HG03571 (cell line): ENCODE results near the gene POFUT2.

ENCODE experiments used
- ATAC-seq: cut with Tn5 transposase; IDR thresholded peaks from one replicate; pipeline ENCODE4 v1.9.1; 2021; ENCODE audit not compliant: unreplicated experiment

The POFUT2 gene

GRCh38 chr21:45299026-45299863, 11.6 kb upstream of the POFUT2 start:
- ATAC-seq = no peak

- no peak for ATAC-seq
Observed at GRCh38 chr21:45297869-45298268, 10.2 kb upstream of the POFUT2 start.

- ATAC-seq = no peak
Observed at GRCh38 chr21:45297329-45297728, 9.6 kb upstream of the POFUT2 start.

GRCh38 chr21:45296638-45297037, 8.9 kb upstream of the POFUT2 start:
- no peak for ATAC-seq

GRCh38 chr21:45295576-45296365, 8.1 kb upstream of the POFUT2 start:
- no peak for ATAC-seq

GRCh38 chr21:45294509-45295291, 7.0 kb upstream of the POFUT2 start:
- no peak for ATAC-seq

GRCh38 chr21:45293726-45294401, 6.2 kb upstream of the POFUT2 start:
- no peak for ATAC-seq

GRCh38 chr21:45293220-45293725, 5.6 kb upstream of the POFUT2 start:
- ATAC-seq = no peak

- ATAC-seq = peak; percentile 41
Observed at GRCh38 chr21:45292399-45293219, 4.9 kb upstream of the POFUT2 start.

- no peak for ATAC-seq
Observed at GRCh38 chr21:45291613-45292398, 4.1 kb upstream of the POFUT2 start.

GRCh38 chr21:45290948-45291612, 3.4 kb upstream of the POFUT2 start:
- no peak for ATAC-seq

GRCh38 chr21:45289655-45290515, 2.2 kb upstream of the POFUT2 start:
- no peak for ATAC-seq

GRCh38 chr21:45289134-45289533, 1.4 kb upstream of the POFUT2 start:
- ATAC-seq = no peak

- no peak for ATAC-seq
Observed at GRCh38 chr21:45288441-45288841, 746 bp upstream of the POFUT2 start.

GRCh38 chr21:45286671-45287437, 841 bp downstream of the POFUT2 start:
- no peak for ATAC-seq

GRCh38 chr21:45285266-45285931, 2.3 kb downstream of the POFUT2 start:
- no peak for ATAC-seq
